Right atrium auricular region (tissue), 2 donors: ENCODE results near the gene DYRK1A. TPM values are rescaled to one million over a fixed set of nuclear protein-coding genes. Genes with fewer than 3 reads are reported as not detected.
"Not testable (repeated sequence)": the region's sequence is repeated elsewhere in the genome, so short reads cannot be mapped to it uniquely, and the experiment has no call there.

Source experiments
- DNase-seq: peaks from one replicate; pipeline ENCODE4 v3.0.0-alpha.2; 2019; ENCODE audit warnings: low spot score
- H3K27ac ChIP-seq, 2 donors: fragments of 200-600 bp; sonication (generic); 1 replicate in 1 of 2; 2 replicates in 1 of 2; pipeline ENCODE4 v1.5.1; 2016 to 2019
- H3K27me3 ChIP-seq, 2 donors: fragments of 200-600 bp; sonication (generic); one replicate each; pipeline versions ENCODE4 v1.5.1 to v1.6.0; 2017 to 2019
- H3K36me3 ChIP-seq: fragments of 200-600 bp; sonication (generic); one replicate; pipeline ENCODE4 v1.5.1; 2016
- H3K4me1 ChIP-seq, 2 donors: fragments of 200-600 bp; sonication (generic); one replicate each; pipeline versions ENCODE4 v1.5.1 to v1.6.0; 2017 to 2019
- H3K4me3 ChIP-seq, 2 donors: fragments of 200-600 bp; sonication (generic); 1 replicate in 1 of 2; 2 replicates in 1 of 2; pipeline ENCODE4 v1.5.1; 2017 to 2019; ENCODE audit warnings: mild to moderate bottlenecking in 1 of 2, moderate library complexity in 1 of 2
- H3K9me3 ChIP-seq, 2 donors: fragments of 200-600 bp; sonication (generic); one replicate each; pipeline ENCODE4 v1.5.1; 2019
- total RNA-seq, 2 donors: library from RNA; depleted of rRNA; stranded (reverse); fragments of >200 nt; gene quantifications; one replicate each; pipeline ENCODE4 v1.1.0, GENCODE V29; 2016
- TF ChIP-seq, protein P1 (sequence below), 2 donors: fragments of 200-600 bp; sonication (generic); IDR thresholded peaks; one replicate each; pipeline ENCODE4 v1.5.1; 2019; ENCODE audit warnings: antibody characterized with exemption in 2 of 2

The DYRK1A gene
- total RNA-seq, 2 donors from 2014 or later = 69.3 to 94.7 TPM

DNA sequence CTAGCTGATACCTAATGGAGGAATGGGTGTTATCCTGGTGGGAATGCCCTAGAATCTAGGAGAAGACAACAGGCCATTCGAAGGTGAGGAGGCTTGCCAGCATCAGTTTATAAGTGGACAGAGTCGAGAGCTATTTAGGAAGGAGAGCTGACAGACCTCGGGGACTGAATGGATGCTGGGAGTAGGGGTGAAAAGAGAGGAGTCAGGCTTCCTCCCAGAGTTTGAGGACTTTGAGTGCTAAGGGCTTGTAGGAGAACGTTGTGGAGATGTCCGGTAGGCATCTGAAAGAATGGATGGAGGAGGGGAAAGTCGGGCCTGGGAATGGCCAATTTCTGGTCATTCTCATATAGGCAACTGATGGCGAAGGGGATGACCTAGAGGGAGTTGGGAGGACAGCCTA is 155.1 kb downstream of the DYRK1A start:
- Histone ChIP-seq H3K36me3 (no peaks in the 10 kb centered on the region), H3K27me3 (no peaks in the 10 kb centered on the region), H3K9me3 (no peaks in the 10 kb centered on the region), H3K27ac (no peak overlapping the region), H3K4me3 (no peak overlapping the region), H3K4me1 (no peaks in the 10 kb centered on the region)
- TF ChIP-seq, protein P1, sequence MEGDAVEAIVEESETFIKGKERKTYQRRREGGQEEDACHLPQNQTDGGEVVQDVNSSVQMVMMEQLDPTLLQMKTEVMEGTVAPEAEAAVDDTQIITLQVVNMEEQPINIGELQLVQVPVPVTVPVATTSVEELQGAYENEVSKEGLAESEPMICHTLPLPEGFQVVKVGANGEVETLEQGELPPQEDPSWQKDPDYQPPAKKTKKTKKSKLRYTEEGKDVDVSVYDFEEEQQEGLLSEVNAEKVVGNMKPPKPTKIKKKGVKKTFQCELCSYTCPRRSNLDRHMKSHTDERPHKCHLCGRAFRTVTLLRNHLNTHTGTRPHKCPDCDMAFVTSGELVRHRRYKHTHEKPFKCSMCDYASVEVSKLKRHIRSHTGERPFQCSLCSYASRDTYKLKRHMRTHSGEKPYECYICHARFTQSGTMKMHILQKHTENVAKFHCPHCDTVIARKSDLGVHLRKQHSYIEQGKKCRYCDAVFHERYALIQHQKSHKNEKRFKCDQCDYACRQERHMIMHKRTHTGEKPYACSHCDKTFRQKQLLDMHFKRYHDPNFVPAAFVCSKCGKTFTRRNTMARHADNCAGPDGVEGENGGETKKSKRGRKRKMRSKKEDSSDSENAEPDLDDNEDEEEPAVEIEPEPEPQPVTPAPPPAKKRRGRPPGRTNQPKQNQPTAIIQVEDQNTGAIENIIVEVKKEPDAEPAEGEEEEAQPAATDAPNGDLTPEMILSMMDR (IDR thresholded peaks at IDR 0.05) = no peak
- DNase-seq = no peak

DNA sequence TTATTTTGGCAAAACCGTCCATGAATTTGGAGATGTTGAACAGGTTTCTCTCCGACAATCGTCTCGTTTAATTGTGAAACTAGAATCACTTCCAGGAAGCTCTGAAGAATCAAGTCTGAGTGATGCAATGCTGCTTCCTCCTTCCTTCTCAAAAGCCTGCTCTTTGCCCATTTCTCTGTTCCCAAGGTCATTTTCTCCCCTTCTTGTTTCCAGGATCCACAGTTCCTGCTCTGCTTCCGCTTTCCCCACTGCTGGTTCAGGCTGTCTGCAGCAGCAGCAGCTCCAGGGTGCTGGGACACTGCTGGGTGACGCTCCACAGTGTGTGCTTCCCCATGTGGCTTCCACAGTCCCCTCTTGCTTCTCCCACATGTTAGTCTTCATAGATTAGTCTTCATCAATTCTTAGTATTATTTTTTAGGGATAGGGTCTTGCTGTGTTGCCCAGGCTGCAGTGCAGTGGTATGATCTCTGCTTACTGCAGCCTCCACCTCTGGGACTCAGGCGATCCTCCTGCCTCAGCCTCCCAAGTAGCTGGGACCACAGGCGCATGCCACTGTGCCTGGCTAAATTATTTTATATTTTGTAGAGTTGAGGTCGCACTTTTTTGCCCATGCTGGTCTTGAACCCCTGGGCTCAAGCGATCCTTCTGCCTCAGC is 156.2 kb downstream of the DYRK1A start:
- Histone ChIP-seq H3K27ac (no peak overlapping the region), H3K4me3 (no peak overlapping the region), H3K4me1 (no peaks in the 10 kb centered on the region), H3K9me3 (no peaks in the 10 kb centered on the region), H3K27me3 (no peaks in the 10 kb centered on the region), H3K36me3 (no peaks in the 10 kb centered on the region)
- DNase-seq = no peak
- TF ChIP-seq, protein P1 (IDR thresholded peaks at IDR 0.05) = no peak

DNA sequence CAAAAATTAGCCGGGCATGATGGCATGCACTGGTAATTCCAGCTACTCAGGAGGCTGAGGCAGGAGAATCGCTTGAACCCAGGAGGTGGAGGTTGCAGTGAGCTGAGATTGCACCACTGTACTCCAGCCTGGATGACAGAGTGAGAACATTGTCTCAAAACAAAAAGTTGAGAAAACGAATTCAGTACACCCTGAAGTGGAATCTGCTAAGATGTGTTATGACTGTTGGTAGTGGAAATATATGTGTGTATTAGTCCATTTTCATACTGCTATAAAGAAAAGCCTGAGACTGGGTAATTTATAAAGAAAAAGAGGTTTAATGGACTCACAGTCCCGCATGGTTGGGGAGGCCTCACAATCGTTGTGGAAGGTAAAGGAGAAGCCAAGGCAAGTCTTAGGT is 158.4 kb downstream of the DYRK1A start:
- H3K27ac ChIP-seq, H3K4me1 ChIP-seq, H3K27me3 ChIP-seq: not testable (repeated sequence)

DNA sequence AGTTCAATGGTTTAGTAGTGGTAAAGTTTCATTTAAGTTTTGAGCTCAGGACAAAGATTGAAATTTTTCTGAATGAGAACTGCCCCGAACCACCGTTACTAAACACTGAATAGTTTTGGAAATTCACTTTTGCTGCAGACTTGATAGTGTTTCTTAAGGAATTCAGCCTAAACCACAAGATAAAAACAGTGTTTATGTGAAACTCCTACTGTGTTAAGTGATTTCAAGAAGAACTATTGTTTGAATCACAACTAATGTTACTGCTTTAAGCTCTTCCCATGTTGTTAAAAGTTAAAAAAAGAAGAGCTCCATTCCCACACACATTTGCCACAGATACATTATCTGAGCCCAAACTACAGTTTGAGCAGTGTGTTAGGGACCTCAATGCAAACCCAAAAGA is 159.2 kb downstream of the DYRK1A start:
- no peak for DNase-seq
- Histone ChIP-seq H3K9me3 (no peaks in the 10 kb centered on the region), H3K4me1 (peaks cover 0 to 8% of the 10 kb centered on the region in 2 donors), H3K27ac (no peak overlapping the region), H3K4me3 (no peak overlapping the region), H3K36me3 (no peaks in the 10 kb centered on the region), H3K27me3 (no peaks in the 10 kb centered on the region)
- TF ChIP-seq, protein P1 (IDR thresholded peaks at IDR 0.05) = no peak

More for the DNA sequence above, 158.4 kb downstream of the DYRK1A start:
- H3K36me3 ChIP-seq, H3K4me3 ChIP-seq, H3K9me3 ChIP-seq, DNase-seq: not testable (repeated sequence)

DNA sequence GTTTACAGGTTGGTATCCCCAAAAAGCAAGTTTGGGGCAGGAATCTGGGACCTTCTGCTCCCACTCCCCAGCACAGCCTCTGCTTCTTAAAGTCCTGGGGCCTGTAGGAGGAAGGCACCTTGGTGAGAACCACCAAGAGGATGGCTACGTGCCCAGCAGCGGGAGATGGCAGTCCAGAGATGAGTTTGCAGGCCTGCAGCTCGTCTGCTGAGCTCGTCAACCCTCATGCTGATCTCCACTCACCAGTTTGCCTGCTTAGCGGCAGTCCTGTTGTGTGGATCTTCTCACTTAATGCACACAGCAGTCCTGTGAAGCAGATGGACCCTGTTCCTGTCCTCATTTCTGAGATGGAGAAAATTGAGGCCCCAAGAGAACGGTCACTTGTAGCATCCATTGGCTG is 160.5 kb downstream of the DYRK1A start:
- Histone ChIP-seq H3K4me3 (no peak overlapping the region), H3K36me3 (no peaks in the 10 kb centered on the region), H3K27ac (no peak overlapping the region), H3K9me3 (no peaks in the 10 kb centered on the region), H3K27me3 (no peaks in the 10 kb centered on the region), H3K4me1 (peaks cover 0 to 19% of the 10 kb centered on the region in 2 donors)
- TF ChIP-seq, protein P1 (IDR thresholded peaks at IDR 0.05) = no peak
- no peak for DNase-seq

DNA sequence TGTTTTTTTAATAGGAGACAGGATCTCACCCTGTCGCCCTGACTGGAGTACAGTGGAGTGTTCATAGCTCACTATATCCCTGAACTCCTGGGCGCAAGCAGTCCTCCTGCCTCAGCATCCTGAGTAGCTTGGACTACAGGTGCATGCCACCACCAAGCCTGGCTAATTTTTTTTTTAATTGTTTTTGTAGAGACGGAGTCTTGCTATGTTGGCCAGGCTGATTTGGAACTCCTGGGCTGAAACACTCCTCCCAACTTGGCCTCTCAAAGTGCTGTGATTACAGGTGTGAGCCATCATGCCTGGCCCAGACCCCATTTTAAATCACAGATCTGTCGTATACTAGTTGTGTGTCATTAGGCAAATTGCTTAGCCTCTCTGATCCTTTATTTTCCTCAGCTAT is 161.1 kb downstream of the DYRK1A start:
- H3K27ac ChIP-seq = no peak overlapping the region
- peaks cover 0 to 19% of the 10 kb centered on the region in 2 donors for H3K4me1 ChIP-seq
- no peaks in the 10 kb centered on the region for H3K27me3 ChIP-seq
- no peaks in the 10 kb centered on the region for H3K9me3 ChIP-seq
- H3K4me3 ChIP-seq = no peak overlapping the region
- TF ChIP-seq, protein P1 (IDR thresholded peaks at IDR 0.05) = no peak
- H3K36me3 ChIP-seq = no peaks in the 10 kb centered on the region
- no peak for DNase-seq
